ENCODE results near the gene MAP4K4. TPM values are rescaled to one million over a fixed set of nuclear protein-coding genes. Genes with fewer than 3 reads are reported as not detected.

Gene MAP4K4
- total and polyA plus RNA-seq, 12 donors = 8.7 to 43.1 (median 21.8) TPM

GRCh38 chr2:101897301-101897700 is 199.8 kb downstream of the MAP4K4 start:
- Histone ChIP-seq H3K4me3 (no peak overlapping the region), H3K9me3 (replicated peaks in 1 of 3) (no peaks in the 10 kb centered on the region), H3K27me3 (no peaks in the 10 kb centered on the region), H3K4me1 (replicated peaks in 1 of 2) (no peaks in the 10 kb centered on the region), H3K27ac (no peak overlapping the region), H3K36me3 (replicated peaks in 1 of 2) (no peaks in the 10 kb centered on the region)
- DNase-seq = no peak
- TF ChIP-seq CTCF (IDR thresholded peaks at IDR 0.05) (no peak), POLR2A (IDR thresholded peaks at IDR 0.05) (no peak)
- 87 to 100% (median 90%) methylated on average over 1 of the region's 1 CpG for WGBS, 4 donors
- intact Hi-C loops (cut with DNase I) = no loop called here

DNA sequence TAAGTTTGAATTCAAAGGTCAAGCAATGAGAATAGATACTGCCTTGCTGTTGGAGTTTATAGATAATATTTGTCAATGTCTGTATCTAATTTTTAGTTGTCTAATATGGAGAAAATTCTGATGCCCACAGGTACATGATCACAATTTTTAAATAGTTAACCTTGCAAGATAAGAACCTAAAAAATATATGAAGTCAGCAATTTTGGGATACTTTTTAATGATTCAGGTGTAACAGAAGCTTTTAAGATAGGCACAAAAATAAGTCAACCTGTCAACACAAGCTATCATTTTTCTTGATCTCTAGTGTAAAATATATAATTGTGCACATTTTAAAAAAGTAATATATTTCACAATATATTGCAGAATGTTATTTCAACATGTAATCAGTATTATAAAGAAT is 201.8 kb downstream of the MAP4K4 start:
- Histone ChIP-seq H3K4me1 (replicated peaks in 1 of 2) (no peaks in the 10 kb centered on the region), H3K9me3 (replicated peaks in 1 of 3) (no peaks in the 10 kb centered on the region), H3K4me3 (no peak overlapping the region), H3K27me3 (no peaks in the 10 kb centered on the region), H3K36me3 (replicated peaks in 1 of 2) (no peaks in the 10 kb centered on the region), H3K27ac (no peak overlapping the region)
- no peak for DNase-seq
- intact Hi-C loops (cut with DNase I) = no loop called here
- TF ChIP-seq CTCF (IDR thresholded peaks at IDR 0.05) (no peak), POLR2A (IDR thresholded peaks at IDR 0.05) (no peak)

DNA sequence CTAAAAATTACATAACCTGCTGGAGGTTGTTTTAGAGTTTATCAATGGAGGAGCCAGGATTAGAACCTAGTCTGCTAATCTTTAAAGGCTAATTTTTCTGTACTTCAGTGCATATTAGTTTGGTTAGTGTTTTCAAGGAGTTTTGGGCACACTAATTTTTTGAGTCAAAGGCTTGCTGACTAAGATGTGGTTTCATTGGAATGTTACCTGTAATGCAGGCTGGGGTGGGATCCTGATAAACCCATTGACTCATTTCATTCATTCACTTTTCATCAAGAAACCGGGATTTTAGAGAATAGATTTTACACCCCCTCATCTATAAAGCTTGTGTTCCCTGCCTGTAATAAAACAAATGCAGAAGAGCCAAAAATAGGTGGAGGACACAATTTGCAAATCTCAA is 202.4 kb downstream of the MAP4K4 start:
- WGBS, 4 donors = 82 to 93% (median 90%) methylated on average over 1 of the region's 1 CpG
- no peak overlapping the region for H3K4me3 ChIP-seq
- intact Hi-C loops (cut with DNase I) = no loop called here
- H3K36me3 ChIP-seq (replicated peaks in 1 of 2) = no peaks in the 10 kb centered on the region
- H3K27ac ChIP-seq = no peak overlapping the region
- no peaks in the 10 kb centered on the region for H3K4me1 ChIP-seq (replicated peaks in 1 of 2)
- DNase-seq = no peak
- no peaks in the 10 kb centered on the region for H3K27me3 ChIP-seq
- H3K9me3 ChIP-seq (replicated peaks in 1 of 3) = no peaks in the 10 kb centered on the region
- TF ChIP-seq POLR2A (IDR thresholded peaks at IDR 0.05) = no peak
- TF ChIP-seq CTCF (IDR thresholded peaks at IDR 0.05) = no peak

DNA sequence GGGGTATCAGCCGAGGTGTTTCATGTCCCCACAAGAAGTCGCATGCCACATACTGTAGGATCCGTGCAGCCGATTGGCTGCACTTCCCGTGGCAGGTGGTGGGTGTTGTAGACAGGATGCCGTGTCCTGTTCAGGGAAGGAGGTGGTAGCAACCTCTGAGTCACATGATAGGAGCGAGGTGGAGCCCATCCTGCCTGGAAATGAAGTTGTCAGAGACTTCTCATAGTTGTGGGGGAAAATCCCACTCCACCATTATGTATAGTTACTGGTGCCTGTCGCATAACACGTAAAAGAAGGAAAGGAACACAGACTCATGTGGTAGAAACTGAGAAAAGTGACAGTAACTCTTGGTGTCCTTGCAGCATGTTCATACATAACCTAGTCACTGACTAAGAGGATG is 202.9 kb downstream of the MAP4K4 start:
- 80 to 92% (median 89%) methylated on average over 9 of the region's 9 CpGs for WGBS, 4 donors
- no peaks in the 10 kb centered on the region for H3K27me3 ChIP-seq
- intact Hi-C loops (cut with DNase I) = no loop called here
- TF ChIP-seq POLR2A (IDR thresholded peaks at IDR 0.05) (no peak), CTCF (IDR thresholded peaks at IDR 0.05) (no peak)
- no peaks in the 10 kb centered on the region for H3K36me3 ChIP-seq (replicated peaks in 1 of 2)
- H3K4me1 ChIP-seq (replicated peaks in 1 of 2) = no peaks in the 10 kb centered on the region
- DNase-seq = no peak
- H3K27ac ChIP-seq = no peak overlapping the region
- no peaks in the 10 kb centered on the region for H3K9me3 ChIP-seq (replicated peaks in 1 of 3)
- H3K4me3 ChIP-seq = no peak overlapping the region

Measured in adrenal gland (tissue), 12 donors.